GM12872 (cell line): Measurements from ENCODE around the gene NINL.

Experiments
- CTCF ChIP-seq: IDR thresholded peaks from 3 replicates; pipeline ENCODE4 v1.5.1; 2011; ENCODE audit warnings: low read depth, mild to moderate bottlenecking, low read length, moderate library complexity; ENCODE audit not compliant: insufficient read depth

The NINL gene

GRCh38 chr20:25468126-25469075 lies 116.9 kb downstream of the NINL start:
- TF ChIP-seq CTCF = no peak

- no peak for TF ChIP-seq CTCF
Observed at GRCh38 chr20:25467441-25467840, 117.9 kb downstream of the NINL start.

GRCh38 chr20:25466846-25467245 lies 118.5 kb downstream of the NINL start:
- TF ChIP-seq CTCF = no peak

- TF ChIP-seq CTCF = no peak
Observed at GRCh38 chr20:25465243-25466135, 119.8 kb downstream of the NINL start.

- no peak for TF ChIP-seq CTCF
Observed at GRCh38 chr20:25464501-25465242, 120.7 kb downstream of the NINL start.

GRCh38 chr20:25461786-25462545 lies 123.4 kb downstream of the NINL start:
- no peak for TF ChIP-seq CTCF
